GM21515 (cell line): Measurements from ENCODE around the gene DSCAM.
"Not testable (repeated sequence)": the region's sequence is repeated elsewhere in the genome, so short reads cannot be mapped to it uniquely, and the experiment has no call there.

Source experiments
- ATAC-seq: cut with Tn5 transposase; IDR thresholded peaks from one replicate; pipeline ENCODE4 v1.9.1; 2021; ENCODE audit not compliant: unreplicated experiment

DSCAM gene, protein sequence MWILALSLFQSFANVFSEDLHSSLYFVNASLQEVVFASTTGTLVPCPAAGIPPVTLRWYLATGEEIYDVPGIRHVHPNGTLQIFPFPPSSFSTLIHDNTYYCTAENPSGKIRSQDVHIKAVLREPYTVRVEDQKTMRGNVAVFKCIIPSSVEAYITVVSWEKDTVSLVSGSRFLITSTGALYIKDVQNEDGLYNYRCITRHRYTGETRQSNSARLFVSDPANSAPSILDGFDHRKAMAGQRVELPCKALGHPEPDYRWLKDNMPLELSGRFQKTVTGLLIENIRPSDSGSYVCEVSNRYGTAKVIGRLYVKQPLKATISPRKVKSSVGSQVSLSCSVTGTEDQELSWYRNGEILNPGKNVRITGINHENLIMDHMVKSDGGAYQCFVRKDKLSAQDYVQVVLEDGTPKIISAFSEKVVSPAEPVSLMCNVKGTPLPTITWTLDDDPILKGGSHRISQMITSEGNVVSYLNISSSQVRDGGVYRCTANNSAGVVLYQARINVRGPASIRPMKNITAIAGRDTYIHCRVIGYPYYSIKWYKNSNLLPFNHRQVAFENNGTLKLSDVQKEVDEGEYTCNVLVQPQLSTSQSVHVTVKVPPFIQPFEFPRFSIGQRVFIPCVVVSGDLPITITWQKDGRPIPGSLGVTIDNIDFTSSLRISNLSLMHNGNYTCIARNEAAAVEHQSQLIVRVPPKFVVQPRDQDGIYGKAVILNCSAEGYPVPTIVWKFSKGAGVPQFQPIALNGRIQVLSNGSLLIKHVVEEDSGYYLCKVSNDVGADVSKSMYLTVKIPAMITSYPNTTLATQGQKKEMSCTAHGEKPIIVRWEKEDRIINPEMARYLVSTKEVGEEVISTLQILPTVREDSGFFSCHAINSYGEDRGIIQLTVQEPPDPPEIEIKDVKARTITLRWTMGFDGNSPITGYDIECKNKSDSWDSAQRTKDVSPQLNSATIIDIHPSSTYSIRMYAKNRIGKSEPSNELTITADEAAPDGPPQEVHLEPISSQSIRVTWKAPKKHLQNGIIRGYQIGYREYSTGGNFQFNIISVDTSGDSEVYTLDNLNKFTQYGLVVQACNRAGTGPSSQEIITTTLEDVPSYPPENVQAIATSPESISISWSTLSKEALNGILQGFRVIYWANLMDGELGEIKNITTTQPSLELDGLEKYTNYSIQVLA (N-terminal part only)

GRCh38 chr21:40846587-40847411, at the start of gene DSCAM:
TSS of gene DSCAM (minus strand) at chr21:40847158. CDS start at chr21:40846661, 497 bp downstream.
- ATAC-seq = no peak

- ATAC-seq = not testable (repeated sequence)
These were observed 48.7 kb upstream of the DSCAM start for GRCh38 chr21:40895697-40896096.

DNA sequence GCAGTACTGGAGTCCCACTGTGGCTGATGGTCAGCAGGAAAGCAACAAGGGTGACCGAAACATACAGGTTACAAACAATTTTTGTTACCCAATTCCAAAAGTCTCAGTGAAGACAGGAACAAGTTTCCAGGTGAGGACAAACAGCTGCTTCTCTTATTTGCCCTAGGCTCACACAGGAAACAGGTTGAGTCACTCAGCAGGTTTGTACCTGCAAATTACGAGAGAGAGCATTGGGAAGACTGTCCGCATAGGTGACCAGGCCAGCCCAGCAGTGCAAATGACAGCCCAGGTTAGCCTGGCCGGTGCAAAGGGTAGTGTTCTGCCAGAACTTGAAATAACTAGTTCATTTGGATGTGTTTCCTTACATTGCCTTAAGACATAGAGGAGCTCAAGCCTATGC, 40.0 kb upstream of the DSCAM start:
- ATAC-seq = no peak

- ATAC-seq = no peak
These were observed 39.0 kb upstream of the DSCAM start for GRCh38 chr21:40886006-40886405.

GRCh38 chr21:40882192-40882915, 35.4 kb upstream of the DSCAM start:
- no peak for ATAC-seq

GRCh38 chr21:40881767-40882166, 34.8 kb upstream of the DSCAM start:
- ATAC-seq = no peak

- no peak for ATAC-seq
These were observed 24.1 kb upstream of the DSCAM start for GRCh38 chr21:40871099-40871498.

GRCh38 chr21:40863839-40864238, 16.9 kb upstream of the DSCAM start:
- ATAC-seq = no peak

DNA sequence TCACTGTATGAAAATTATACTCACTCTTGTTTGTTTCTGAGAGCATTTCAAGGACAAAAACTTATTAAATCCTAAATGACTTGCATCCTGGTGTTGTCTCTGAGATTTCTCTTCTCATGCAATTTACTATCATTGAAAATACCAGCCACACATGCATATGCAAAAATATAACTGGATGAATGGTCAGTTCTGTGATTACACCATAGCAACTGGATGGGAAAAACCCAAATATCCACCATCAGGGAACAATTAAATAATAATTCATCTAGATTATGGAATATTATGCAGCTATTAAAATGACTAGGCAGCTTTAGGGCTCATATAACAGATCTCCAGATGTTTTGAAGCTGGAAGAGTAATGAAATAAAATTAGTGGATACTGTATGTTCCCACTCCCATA, 11.6 kb upstream of the DSCAM start:
- ATAC-seq = no peak

GRCh38 chr21:40853956-40854688, 7.2 kb upstream of the DSCAM start:
- no peak for ATAC-seq

DNA sequence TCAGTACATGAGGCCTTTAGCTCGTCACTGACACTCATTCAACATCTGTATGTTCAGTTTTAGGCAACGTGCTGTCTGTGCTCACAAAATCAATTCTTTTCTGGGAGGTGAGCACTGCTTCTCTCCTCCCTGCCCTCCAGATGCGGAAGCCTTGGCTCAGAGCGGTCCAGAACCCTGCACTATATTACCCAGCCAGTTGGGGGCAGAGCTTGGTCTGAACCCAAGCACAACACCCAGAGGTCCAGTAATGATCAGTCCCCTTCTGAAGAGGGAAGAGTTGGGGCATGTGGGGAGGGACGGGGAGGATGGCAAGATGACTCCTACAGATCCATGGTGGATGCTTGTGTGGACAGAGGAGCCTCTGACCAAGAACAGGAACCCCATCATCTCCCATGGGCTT, 5.6 kb upstream of the DSCAM start:
- ATAC-seq = no peak

DNA sequence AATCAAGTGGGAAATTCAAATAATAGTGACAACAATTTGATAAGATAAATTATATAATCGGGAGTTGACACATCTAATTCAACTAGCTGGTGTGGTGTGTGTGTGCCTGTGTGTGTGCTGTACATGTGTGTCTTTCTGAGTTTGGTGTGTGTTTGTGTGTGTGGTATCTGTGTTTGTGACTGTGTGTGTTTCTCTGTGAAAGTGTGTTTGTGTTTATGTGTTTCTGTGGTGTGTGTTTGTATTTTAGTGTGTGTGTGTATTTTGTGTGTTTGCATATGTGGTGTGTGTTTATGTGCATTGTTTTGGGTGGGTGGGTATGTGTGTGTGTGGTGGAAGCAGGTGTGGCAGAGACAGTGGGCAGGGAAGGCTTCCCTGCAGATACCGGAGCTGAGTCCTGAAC, 4.8 kb upstream of the DSCAM start:
- ATAC-seq = no peak

DNA sequence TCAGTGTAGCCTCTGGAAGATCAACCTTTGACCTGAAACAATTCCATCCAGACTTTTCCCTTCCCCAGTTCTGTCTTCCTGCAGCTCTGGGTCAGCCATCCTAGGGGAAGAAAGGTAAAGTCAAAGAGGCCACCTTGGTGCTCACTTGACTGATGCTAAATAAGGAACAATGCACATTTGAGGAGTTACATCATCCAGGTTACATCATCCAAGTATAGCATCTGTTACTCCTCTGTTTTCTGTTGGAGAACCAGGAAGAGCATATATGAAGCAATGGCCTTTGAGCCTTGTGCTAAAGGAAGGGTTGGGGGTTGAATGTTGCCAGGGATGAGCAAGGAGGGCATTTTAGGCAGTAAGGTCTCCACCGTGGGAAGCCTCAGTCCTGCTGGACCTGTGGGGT, 3.1 kb upstream of the DSCAM start:
- no peak for ATAC-seq

DNA sequence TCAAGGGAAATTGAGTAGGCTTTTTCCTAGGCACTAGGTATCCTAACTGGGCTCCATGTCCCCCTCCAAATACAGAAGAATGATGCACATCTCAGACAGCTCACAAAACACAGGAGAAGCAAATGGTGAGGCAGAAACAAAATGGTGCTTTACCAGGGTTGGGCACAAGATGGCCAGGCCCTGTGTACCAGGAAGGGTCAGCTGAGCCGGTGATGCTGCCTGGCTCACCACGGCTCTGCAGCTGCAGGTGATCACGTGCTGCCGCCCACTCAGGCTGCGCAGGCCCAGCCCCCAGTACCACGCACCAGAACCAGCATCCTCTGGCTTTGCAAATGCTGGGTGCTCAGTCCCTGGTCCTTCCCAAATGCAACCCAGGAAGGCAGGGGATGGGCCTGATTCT, 993 bp upstream of the DSCAM start:
- ATAC-seq = no peak

DNA sequence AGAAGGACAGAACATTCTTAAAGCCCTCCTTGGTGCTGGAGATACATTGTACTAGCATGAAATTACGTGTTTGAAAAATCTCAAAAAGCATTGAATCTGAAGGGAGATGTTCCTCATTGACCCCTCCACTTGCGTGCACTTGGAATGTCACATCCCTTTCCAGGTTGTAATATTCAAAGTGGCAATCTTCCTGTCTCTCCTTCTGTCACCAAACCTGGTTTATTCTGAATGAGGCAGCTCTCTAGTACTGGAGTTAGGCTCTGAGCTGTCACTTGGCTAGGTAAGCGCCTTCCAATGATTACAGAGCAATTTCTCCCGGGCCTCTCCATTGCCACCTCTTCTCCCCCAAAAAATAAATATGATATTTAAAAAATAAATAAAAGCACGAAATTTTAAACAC, 855 bp downstream of the DSCAM start:
- no peak for ATAC-seq

DNA sequence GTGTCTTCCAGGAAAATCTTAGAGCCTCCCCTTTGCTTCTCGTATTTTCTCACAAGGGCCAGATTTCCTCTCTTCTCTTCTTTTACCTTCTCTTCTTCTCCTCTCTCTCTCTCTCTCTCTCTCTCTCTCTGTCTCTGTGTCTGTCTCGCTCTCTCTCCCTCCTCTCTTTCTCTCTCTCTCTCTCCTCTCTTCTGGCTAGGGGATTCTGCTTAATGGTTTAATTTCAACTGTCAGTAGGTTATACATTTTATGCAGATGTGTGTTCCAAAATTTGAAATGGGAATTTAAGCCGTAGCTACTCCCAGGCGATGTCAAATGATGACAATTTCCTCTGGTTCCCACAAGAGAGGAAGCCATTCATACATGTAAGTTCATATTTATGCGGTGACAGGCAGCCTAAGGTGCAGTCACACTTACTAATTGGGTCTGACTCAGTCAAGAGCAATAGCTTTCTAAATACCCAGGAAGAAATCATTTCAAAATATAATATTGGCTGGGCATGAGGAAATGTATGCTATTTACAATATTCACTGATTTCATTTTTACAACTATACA, 1.4 kb downstream of the DSCAM start:
- no peak for ATAC-seq

DNA sequence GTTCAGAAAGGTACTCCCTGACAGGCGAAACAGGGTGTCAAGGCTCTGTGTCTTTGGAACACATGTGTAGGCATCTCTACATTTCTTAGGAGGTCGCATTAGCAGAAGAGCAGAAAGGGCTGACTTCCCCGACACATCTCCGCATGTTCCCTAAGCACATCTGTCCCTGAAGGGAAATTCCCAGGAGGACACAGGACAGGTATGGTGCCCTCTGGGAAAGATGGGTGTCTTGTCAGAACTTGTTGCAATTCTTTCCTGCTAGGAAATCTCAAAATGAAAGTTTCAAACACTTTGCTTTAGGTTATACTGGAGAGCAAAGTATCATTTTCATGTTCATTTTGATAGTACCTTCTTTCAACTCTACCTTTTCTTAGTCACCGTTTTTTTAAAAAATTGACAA, 2.0 kb downstream of the DSCAM start:
- no peak for ATAC-seq

DNA sequence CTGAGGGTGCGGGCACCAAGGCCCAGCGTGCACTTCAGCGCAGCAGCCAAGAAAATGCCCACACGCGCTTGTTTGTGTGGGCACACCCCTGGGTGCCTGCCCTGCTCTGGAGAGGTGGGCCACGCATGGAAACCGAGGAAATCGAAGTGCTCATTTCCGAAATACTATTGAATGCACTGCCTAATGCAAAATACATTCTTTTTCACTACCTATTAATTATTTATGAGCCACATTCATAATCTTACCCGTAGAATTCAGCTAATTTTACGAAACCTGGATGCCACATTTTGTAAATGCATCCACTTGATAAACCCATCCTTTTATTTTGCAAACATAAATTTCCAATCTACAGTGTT, 4.8 kb downstream of the DSCAM start:
- ATAC-seq = no peak

GRCh38 chr21:40841524-40842196, 5.3 kb downstream of the DSCAM start:
- ATAC-seq = no peak
